HG03558 (cell line): ENCODE data around the gene MPPED1.

ENCODE experiments used
- ATAC-seq: cut with Tn5 transposase; IDR thresholded peaks from one replicate; pipeline ENCODE4 v1.9.1; 2021; ENCODE audit warnings: moderate number of reproducible peaks; ENCODE audit not compliant: unreplicated experiment; ENCODE audit errors: extremely low read depth

MPPED1 gene

DNA sequence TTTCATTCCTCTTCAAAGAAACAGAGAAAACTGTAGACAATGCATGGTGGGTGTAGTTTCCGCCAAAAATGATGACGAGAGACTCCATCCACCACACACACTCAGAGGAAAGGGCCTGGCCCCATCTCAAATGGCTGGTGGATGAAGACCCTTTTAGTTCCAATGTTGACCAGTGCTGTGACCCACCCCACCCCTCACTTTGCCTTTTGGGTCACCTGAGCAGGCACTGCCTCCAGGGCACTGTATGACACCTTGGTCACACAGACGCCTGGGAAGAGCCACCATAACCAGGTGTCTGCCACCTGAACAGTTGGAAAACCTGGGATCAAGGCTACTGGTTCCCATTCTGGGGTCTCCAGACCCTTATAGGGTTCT lies 121.3 kb downstream of the MPPED1 start:
- ATAC-seq: no peak

DNA sequence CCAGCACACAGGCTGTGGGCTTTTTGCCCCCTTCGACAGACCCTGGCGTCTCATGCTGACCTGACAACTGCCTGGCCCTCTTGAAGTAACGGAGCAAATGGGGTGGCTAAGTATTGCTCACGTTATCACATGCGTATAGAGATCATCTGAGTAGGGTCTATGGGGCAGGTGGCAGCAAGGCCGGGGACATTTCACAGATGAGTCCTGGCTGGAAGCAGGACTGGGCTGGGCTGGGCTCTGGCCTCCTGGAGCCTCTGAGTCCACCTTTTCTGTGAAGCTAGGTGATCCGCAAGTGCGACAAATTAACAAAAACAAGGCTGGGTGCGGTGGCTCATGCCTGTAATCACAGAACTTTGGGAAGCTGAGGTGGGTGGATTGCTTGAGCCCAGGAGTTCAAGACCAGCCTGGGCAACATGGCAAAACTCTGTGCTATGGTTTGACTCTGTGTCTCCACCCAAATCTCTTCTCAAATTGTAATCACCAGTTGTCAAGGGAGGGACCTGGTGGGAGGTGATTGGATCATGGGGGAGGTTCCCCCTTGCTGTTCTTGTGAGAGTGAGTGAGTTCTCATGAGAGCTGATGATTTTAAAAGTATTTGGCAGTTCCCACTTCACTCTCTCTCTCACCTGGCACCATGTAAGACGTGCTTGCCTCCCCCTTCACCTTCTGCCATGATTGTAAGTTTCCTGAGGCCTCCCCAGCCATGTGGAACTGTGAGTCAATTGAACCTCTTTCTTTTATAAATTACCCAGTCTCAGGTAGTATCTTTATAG lies 122.0 kb downstream of the MPPED1 start:
- ATAC-seq: no peak

DNA sequence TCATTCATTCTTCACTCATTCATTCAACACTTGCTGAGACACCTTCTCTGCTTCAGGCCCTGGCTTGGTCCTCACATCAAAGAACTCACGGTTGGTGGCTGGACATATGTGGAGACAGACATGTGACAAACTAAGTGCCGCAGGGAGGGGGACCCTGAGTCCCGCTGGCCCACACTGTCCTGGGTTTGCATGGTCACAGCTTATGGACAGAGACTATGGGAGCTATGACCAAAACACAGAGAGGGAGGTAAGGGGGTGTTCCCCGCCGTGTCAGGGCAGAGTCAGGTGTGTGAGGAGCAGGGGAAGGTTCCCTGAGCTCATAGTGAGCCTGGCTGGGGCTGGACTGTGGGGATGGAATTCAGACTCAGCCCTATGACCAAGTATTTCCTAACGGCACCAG lies 123.1 kb downstream of the MPPED1 start:
- ATAC-seq: no peak

DNA sequence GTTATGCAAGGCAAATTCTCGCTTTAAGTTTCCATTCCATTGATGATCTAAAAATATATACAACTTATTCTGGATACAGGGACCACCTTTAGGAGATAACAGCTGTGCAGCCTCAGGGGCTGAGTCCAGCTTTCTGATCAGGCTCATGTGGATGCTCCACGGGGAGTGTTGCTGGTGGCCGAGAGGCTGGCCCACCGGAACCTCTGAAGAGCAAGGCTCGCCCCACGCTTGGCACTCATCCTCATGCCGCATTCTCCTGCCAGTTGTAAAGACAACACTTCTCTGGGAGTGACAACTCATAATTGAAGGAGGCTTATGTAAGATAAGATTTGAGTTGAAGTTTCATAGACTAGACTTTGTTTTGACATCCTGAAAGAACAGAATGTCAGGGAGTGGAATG lies 123.5 kb downstream of the MPPED1 start:
- ATAC-seq: no peak

DNA sequence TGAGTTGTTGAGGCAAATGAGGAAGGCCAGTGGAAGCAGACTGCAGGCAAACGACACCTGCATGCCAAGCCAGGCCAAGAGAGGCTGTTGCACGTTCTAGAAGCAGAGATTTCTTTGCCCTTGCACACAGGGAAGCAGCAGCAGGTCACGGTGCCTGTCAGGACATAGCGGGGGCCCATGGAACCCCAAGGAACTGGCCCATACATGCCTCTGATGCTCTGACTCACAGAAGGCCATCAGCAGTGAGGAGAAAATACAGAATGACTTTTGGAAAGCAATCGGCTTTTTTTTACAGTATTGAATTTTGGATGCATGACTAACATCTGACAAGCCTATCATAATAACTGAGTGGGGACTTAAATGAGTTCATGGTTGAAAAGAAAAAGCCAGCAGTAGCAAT lies 123.9 kb downstream of the MPPED1 start:
- no peak for ATAC-seq

DNA sequence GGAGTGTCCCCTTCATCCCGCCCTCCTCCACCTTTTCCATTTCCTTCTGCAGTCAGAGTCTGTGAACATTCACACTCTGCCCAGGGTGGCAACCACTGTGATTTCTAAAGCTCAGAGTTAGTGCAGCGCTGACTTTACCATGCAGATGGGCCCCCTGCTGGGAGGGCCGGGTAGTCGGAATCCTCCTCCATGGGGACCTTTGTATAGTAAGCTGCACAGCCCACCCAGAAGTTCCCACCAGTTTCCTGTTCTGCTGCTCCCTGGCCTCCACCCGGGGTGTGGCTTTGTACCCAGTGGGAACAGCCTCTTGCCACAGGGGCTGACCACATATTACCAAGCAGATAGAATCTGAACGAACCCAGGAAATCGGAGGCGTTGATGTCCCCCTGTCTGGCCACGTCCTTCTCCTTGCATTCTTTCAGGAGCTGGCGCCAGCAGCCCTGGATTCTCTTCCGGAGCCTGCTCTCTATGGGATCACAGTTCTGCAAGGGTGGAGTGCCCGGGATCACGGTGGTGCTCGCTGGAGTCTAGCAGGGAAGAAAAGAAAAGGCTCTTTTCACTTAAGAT lies 125.3 kb downstream of the MPPED1 start:
- ATAC-seq: no peak

DNA sequence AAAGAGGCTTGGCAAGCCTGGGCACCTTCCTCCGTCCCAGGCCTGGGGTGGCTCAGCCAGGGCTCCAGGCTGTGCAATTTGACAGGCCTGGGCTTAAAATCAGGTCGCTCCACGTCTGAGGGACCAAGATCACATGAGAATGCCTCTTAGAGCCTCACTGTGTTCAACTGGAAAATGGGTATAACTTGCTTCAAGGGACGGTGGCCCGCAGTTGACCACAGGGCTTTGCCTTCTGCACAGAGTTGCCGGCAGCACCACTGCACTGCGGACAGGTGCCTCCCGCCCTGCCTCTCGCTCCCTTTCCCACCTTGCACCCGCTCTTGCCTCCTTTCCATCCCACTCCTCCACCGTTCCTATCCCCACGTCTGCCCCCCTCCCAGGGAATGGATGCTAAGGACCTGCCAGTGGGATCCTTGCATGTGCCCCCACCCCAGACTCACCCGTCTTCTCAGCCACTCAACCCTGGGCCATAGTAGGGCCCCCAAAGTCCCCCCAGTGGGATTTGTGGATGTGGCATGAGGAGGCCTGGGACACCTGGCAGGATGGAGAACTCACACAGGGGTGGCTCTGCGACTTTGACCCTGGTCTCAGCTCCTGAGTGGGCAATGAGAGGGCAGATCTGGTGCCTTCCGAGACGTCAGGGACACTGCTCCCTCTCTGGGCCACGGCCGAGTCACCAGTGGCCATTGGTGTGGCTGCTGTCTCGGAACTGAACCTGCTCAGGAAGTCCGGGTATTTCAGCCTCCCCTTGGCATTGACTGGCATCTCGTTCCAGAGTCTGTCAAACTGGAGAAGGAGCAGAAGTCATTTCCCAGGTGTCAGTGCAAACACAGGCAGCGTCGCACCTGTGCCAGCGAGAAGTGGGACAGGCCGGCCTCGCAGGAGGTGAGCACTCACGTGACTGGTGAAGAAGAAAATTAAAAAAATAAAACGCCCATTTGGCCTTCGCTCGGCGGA lies 128.0 kb downstream of the MPPED1 start:
- no peak for ATAC-seq

DNA sequence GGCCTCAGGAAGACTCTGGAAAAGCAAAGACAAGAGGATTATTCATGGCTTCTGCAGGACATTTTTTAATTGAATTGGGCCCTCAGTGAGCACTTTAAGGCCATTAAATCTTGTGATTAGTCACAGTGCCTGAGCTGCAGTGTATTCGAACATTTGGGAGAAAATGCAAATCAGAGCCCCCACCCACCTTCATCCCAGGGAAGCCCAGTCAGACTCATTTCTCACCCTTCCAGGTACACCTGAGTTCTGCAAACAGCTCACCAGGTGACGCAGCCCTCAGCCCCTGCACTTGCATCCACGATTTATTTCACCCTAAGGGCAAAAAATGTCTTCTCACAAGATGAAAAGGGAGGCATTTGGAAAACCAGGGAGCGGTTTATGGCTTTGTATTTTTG lies 128.7 kb downstream of the MPPED1 start:
- ATAC-seq: no peak

DNA sequence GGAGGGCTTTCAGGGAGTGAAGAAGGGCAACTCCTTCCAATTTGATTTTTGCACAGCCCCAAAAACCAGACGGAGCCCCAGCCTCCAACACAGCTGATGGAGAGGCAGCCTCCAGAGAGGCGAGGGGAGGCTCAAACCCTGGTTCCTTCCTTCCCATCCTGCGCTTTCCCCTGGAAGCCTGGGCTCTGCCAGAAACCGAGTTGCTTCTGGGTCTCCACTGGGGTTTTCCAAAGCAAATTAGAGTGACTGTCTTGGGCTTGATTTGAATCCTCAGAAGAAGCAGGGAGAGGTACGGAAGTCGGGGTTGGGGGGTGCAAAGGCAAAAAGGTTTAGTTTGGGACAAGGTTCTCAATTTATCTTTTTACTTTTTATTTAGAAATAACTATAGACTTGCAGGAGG lies 129.2 kb downstream of the MPPED1 start:
- ATAC-seq: no peak

DNA sequence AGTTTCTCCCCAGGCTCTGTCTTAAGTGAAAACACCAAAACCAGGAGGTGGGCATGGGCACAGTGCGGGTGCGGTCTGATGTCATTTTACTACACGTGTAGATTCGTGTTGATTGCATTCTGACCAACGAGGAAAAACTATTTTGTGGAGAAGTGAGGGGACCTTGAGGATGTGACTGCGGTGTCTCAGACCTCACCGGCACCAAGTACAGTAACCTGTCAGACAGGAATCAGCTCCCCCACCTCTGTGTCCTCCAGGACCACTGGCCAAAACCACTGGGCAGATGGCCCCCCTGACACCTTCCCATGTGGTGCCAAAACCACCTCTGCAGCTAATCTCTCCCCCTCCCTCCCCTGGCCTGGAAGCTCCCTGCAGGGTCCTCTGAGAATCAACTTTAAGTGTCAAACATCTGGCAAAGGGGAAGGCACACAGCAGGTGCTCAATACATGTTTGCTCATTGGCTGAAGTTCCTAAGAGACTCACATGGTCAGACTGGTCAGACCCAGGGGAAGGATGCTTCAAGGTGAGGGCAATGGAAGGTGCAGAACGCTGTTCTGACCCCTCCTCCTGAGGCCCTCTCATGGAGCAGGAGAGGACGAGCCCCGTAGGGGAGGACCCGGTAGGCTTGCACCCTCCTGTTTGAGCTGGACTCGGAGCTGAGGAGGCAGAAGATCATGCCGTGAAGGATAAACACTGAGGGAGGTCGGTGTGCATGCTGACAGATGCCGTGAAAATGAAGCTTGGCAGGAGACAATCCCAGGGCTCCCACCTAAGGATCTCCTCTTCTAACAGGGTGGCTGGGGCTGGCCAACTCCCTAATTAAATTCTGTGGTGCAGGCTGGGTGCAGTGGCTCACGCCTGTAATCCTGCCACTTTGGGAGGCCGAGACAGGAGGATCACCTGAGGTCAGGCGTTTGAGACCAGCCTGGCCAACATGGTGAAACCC lies 129.9 kb downstream of the MPPED1 start:
- ATAC-seq: no peak

DNA sequence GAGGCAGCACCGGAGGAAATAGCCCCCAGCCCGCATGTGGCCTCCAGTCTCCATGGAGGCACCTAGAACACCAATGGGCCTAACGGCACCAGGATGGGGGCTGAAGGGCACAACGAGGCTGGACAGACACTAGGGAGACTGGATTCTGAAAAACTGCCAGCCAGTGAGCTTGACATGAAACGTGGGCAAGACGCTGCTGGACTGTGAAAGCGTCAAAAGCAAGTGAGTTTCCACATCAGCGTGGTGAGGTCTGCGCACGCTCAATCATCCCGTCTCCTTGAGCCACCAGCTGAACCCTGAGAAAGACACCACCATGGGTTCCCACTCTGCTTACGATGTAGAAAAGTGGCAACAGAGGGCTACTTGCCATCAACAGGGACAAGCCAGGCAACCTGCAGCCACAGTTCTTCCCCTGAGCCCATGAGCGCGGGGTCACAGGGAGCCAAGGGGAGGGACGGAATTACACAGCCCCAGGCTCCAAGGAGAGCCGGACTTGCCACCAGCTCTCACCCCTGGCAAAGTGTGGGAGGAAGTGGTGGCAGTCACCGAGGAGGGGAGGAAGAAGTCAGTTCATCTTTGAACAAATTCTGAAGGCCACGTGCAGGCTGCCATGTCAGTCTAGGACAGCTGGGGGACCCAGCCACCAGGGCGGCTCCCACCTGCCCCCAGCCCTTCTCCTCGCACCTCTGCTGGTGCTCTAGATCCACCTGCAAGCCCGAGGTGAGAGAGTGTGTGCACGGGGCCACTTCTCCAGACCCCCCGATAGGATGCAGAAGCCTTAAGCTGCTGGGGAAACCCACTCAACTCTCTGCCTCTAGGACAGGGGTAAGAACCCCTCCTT lies 131.1 kb downstream of the MPPED1 start:
- ATAC-seq: no peak

DNA sequence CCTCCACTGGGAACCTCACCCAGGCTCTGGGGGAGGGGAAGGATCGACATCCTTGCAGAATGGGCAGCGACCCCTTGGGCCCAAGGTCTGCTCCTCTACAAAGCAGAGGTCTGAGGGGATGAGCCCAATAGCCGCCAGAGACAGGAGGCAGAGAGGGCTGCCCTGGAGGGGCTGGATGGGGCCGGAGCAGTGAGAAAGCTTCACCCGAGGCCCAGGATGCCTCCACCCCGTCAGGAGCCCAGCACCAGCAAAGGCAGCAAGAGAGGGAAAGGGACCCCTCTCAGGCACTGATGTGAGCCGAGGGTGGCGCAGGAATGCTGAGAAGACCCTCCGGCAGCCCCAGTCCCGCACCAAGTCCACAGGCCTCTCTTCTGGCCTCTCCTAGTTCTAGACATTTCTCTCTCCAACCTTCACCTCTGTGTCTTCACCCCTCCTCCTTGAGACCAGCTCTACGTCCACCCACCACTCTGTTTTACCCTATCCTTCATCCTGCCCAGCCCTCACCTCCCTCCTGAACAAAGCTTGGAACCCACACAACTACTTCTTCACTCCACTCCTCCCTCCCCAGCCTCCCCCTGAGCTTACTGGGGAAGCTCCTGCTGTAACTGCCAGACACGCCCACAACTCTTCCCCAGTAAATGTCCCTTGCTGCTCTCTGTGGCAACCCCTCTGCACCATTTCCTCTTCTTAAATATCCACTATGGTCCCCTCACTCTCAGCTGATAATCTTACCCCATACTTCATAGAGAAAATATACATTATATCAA lies 131.9 kb downstream of the MPPED1 start:
- ATAC-seq: no peak

DNA sequence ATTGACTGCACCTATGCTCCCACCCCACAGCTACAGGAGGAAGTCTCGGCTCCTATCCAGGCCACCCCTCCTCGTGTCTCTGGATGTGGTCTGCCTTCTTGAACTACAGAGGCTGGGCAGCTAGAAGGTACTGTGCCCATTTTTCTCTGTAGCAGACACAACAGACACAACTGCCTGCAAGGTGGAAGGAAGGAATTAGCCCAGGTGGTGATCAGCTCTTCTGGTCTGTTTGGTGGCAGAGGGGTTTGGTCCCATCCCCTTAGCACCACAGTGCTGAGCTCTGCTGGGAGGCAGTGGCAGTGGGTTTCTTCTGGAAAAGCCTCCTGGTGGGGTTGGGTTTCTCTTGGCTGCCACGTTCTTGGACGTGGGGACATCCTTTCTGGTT lies 132.5 kb downstream of the MPPED1 start:
- ATAC-seq: no peak

DNA sequence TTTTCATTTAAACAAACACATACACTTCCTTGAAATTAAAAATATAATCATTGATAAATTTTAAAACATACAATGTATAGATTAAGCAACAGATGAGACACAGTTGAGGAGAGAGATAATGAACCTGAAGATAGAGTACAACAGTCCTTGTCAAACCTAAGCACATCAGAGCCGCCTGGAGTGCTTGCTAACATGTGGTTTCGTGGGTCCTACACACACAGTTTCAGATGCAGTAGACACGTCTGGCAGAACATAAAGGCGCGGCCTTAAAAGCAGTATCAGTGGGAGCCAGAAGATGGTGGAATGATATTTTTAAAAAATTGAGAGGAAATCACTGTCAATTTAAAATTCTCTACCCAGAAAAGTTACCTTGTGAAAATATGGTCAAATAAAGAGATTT lies 134.4 kb downstream of the MPPED1 start:
- no peak for ATAC-seq

DNA sequence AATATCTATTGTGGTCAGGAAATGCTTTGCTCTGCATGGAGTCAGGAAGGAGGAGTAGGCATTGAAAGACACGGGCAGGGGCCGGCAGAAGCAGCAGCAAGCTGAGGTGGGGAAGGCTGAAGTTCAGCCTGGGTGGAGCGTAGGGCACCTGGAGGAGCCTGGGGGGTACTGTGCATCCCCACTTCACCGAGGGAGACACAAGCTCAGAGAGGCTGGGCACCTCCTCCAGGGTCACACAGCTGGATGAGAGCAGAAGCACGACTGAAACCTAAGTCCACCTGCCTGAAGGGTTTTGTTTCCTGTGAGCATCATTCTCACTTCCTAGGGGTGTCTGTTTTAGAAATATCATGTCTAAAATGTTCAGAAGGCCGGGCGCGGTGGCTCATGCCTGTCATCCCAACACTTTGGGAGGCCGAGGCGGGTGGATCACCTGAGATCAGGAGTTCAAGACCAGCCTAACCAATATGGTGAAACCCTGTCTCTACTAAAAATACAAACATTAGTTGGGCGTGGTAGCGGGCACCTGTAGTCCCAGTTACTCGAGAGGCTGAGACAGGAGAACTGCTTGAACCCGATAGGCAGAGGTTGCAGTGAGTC lies 138.3 kb downstream of the MPPED1 start:
- no peak for ATAC-seq

DNA sequence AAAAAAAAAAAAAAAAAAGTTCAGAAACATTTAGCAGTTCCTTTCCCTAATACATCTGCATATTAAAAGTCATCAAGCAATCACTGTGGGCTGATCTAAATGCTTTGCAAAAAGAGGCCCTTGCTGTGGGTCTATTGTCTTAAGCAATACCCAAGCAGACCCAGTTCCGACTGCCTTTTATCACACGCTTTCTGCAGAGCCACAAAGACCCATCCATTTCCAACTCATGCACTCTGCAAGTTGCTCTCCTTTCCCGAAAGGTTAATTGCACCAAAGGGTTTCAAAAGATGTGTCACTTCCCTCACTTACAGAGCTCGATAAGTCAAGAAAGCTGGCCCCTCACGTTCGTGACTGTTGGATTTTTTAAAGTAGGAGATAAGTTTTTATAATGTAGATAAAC lies 138.9 kb downstream of the MPPED1 start:
- no peak for ATAC-seq

DNA sequence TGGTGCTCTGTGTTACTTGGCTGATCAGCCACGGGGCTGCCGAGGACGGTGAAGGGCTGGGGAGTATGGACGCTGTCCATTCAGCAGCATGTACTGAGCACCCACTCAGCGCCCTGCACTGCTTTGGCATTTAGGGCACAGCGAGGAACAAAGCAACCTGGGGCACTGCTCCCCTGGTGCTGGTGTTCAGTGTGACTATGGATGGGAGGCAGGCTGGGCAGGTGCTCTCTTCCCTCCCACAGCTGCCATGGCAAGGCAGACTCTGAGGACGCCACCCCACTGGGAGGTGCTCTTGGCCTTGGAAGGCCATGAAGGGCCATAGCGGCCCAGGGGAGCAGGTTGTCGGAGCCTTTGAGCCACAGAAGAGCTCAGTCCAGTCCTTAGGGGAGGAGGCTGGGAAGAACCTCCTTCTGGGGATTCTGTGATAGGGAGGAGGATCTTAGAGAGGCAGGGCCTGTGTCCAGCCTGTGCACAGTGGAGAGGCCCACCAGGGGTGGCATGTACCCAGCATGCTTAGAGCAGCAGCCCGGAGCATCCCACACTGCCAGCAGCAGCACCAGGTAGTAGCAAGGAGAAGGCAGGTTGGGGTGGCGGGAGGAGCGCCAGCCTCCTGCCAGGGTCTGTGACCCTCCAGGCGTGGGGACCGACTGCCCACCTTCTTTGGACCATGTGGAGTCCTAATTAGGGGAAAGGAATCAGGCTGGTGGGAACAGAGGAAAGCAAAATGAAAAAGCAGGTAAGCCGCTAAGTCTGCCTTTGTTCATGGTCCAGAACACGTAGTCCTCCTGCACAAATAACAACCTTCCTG lies 141.8 kb downstream of the MPPED1 start:
- ATAC-seq: no peak
